HG02973 (cell line): Measurements from ENCODE around the gene CDC42EP1.
"Not testable (repeated sequence)": the region's sequence is repeated elsewhere in the genome, so short reads cannot be mapped to it uniquely, and the experiment has no call there.

Experiments used
- ATAC-seq: cut with Tn5 transposase; IDR thresholded peaks from one replicate; pipeline ENCODE4 v1.9.1; 2021; ENCODE audit warnings: moderate library complexity; ENCODE audit not compliant: unreplicated experiment

Gene CDC42EP1

GRCh38 chr22:37559901-37560607 is at the start of gene CDC42EP1:
Gene CDC42EP1 (plus strand): TSS chr22:37560480. CDS start chr22:37566350, 5,870 bp downstream.
- ATAC-seq = no peak

GRCh38 chr22:37511395-37512104 is 48.7 kb upstream of the CDC42EP1 start:
- no peak for ATAC-seq

GRCh38 chr22:37514526-37515051 is 45.7 kb upstream of the CDC42EP1 start:
- no peak for ATAC-seq

- no peak for ATAC-seq
Observed at GRCh38 chr22:37515901-37516300, 44.4 kb upstream of the CDC42EP1 start.

- no peak for ATAC-seq
Observed at GRCh38 chr22:37516456-37516855, 43.8 kb upstream of the CDC42EP1 start.

GRCh38 chr22:37517826-37518450 is 42.3 kb upstream of the CDC42EP1 start:
- ATAC-seq = no peak

- no peak for ATAC-seq
Observed at GRCh38 chr22:37518509-37519267, 41.6 kb upstream of the CDC42EP1 start.

GRCh38 chr22:37519268-37520195 is 40.7 kb upstream of the CDC42EP1 start, which contains the start of gene CARD10:
Gene CARD10 (minus strand): TSS chr22:37519415. CDS start chr22:37519200, 215 bp downstream.
- ATAC-seq = no peak

- no peak for ATAC-seq
Observed at GRCh38 chr22:37520776-37521191, 39.5 kb upstream of the CDC42EP1 start.

GRCh38 chr22:37521236-37521739 is 39.0 kb upstream of the CDC42EP1 start:
- ATAC-seq = no peak

- no peak for ATAC-seq
Observed at GRCh38 chr22:37522482-37522881, 37.8 kb upstream of the CDC42EP1 start.

- no peak for ATAC-seq
Observed at GRCh38 chr22:37525073-37525745, 35.1 kb upstream of the CDC42EP1 start.

- ATAC-seq = no peak
Observed at GRCh38 chr22:37525746-37526350, 34.4 kb upstream of the CDC42EP1 start.

GRCh38 chr22:37526376-37526775 is 33.9 kb upstream of the CDC42EP1 start:
- no peak for ATAC-seq

GRCh38 chr22:37527081-37527752 is 33.1 kb upstream of the CDC42EP1 start:
- not testable (repeated sequence) for ATAC-seq

- ATAC-seq = not testable (repeated sequence)
Observed at GRCh38 chr22:37527952-37528351, 32.3 kb upstream of the CDC42EP1 start.

GRCh38 chr22:37529652-37530345 is 30.5 kb upstream of the CDC42EP1 start:
- no peak for ATAC-seq
